ENCODE measurements around the gene SBDS. TPM values are rescaled to one million over a fixed set of nuclear protein-coding genes. Genes with fewer than 3 reads are reported as not detected.

The SBDS gene
- total RNA-seq, 1 donor from 2014 or later, result 104 TPM

DNA sequence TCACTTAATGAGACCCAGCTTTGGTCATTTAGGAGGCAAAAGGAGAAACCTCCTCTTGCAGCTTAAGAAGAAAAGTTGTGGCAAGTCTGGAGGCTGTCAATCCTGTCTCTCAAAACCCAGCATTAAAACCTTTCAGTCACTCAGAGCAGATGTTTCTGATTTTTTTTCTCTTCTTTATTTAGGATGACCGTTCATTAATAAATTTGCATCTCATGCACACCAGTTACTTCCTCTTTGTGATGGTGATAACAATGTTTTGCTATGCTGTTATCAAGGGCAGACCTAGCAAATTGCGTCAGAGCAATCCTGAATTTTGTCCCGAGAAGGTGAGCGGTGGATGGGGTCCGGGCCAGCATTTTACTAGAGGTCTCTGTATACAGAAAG lies 42.4 kb downstream of the SBDS start:
- TF ChIP-seq, protein P1, sequence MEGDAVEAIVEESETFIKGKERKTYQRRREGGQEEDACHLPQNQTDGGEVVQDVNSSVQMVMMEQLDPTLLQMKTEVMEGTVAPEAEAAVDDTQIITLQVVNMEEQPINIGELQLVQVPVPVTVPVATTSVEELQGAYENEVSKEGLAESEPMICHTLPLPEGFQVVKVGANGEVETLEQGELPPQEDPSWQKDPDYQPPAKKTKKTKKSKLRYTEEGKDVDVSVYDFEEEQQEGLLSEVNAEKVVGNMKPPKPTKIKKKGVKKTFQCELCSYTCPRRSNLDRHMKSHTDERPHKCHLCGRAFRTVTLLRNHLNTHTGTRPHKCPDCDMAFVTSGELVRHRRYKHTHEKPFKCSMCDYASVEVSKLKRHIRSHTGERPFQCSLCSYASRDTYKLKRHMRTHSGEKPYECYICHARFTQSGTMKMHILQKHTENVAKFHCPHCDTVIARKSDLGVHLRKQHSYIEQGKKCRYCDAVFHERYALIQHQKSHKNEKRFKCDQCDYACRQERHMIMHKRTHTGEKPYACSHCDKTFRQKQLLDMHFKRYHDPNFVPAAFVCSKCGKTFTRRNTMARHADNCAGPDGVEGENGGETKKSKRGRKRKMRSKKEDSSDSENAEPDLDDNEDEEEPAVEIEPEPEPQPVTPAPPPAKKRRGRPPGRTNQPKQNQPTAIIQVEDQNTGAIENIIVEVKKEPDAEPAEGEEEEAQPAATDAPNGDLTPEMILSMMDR (IDR thresholded peaks at IDR 0.05), result no peak
- Mint-ChIP-seq H3K4me3 (ENCODE audit: unreplicated experiment) (no peak overlapping the region), H3K27ac (ENCODE audit: unreplicated experiment) (no peak overlapping the region), H3K36me3 (ENCODE audit: unreplicated experiment) (peaks cover 53% of the 10 kb centered on the region), H3K4me1 (ENCODE audit: unreplicated experiment) (peaks cover 21% of the 10 kb centered on the region), H3K9me3 (ENCODE audit: unreplicated experiment) (no peaks in the 10 kb centered on the region), H3K27me3 (ENCODE audit: unreplicated experiment) (no peaks in the 10 kb centered on the region)
- DNase-seq (ENCODE audit: extremely low spot score, unreplicated experiment), result no peak

DNA sequence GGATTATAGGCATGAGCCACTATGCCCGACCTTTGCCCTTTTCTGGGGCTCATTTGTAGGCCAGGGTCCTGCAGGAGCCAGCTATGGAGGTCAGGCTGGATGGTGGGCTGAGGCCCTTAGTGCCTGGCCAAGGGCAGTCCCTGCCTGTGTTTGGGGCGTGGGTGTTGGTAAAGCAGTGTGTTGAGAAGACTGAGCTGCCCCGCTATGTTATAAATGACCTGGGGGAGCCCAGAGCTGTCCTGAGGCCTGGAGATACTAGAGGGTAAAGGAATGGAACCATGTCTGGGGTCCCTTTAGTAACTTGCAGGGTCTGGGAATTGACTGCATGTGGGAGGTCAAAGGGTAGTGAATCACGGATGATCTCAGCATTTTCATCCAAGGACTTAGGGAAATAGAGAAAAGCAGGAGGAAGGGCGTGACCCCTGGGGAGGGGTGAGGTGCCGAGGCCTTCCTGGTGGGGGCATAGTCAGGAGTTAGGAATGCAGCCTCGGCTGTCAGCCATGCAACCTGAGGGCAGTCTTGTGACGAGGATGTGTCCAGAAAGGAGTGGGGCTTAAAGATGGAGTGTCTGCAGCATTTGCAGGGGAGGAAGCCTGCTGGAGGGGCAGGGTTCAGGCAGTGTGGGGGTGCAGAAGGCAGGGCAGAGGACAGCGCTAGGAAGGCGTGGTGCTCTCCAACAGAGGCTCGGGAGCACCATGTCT lies 42.9 kb downstream of the SBDS start:
- TF ChIP-seq, protein P1 (IDR thresholded peaks at IDR 0.05), result no peak
- Mint-ChIP-seq H3K27ac (ENCODE audit: unreplicated experiment) (peak overlapping the region; percentile 65), H3K9me3 (ENCODE audit: unreplicated experiment) (no peaks in the 10 kb centered on the region), H3K4me3 (ENCODE audit: unreplicated experiment) (no peak overlapping the region), H3K27me3 (ENCODE audit: unreplicated experiment) (no peaks in the 10 kb centered on the region), H3K36me3 (ENCODE audit: unreplicated experiment) (peaks cover 54% of the 10 kb centered on the region), H3K4me1 (ENCODE audit: unreplicated experiment) (peaks cover 19% of the 10 kb centered on the region)
- DNase-seq (ENCODE audit: extremely low spot score, unreplicated experiment), result no peak

DNA sequence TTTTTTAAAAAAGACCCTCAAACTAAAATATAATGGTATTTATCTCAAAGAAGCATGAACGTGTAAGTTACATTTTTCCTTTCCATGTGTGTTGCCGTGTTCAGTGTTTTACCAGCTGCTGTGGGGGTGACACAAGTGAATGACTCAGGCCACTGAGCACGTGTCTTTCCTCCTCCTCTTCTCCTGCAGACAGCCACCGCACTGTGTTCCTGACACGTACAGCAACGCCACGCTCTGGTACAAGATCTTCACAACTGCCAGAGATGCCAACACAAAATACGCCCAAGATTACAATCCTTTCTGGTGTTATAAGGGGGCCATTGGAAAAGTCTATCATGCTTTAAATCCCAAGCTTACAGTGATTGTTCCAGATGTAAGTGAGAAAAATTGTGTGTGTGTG lies 44.6 kb downstream of the SBDS start:
- Mint-ChIP-seq H3K4me3 (ENCODE audit: unreplicated experiment) (no peak overlapping the region), H3K9me3 (ENCODE audit: unreplicated experiment) (no peaks in the 10 kb centered on the region), H3K27ac (ENCODE audit: unreplicated experiment) (no peak overlapping the region), H3K27me3 (ENCODE audit: unreplicated experiment) (no peaks in the 10 kb centered on the region), H3K4me1 (ENCODE audit: unreplicated experiment) (peaks cover 12% of the 10 kb centered on the region), H3K36me3 (ENCODE audit: unreplicated experiment) (peaks cover 41% of the 10 kb centered on the region)
- TF ChIP-seq, protein P1 (IDR thresholded peaks at IDR 0.05), result no peak
- DNase-seq (ENCODE audit: extremely low spot score, unreplicated experiment), result no peak

DNA sequence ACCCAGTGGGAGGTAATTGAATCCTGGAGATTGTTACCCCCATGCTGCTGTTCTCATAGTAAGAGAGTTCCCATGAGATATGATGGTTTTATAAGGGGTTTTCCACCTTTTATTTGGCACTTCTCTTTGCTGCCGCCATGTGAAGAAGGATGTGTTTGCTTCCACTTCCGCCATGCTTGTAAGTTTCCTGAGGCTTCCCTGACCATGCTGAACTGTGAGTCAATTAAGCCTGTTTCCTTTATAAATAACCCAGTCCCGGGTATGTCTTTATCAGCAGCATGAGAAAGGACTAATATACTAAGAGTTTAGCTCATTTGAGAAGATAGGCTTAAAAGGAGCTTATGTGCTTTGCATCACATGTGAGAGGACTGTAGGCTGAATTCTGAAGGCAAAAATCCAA lies 45.1 kb downstream of the SBDS start:
- DNase-seq (ENCODE audit: extremely low spot score, unreplicated experiment), result no peak
- TF ChIP-seq, protein P1 (IDR thresholded peaks at IDR 0.05), result no peak
- no peaks in the 10 kb centered on the region for H3K27me3 Mint-ChIP-seq (ENCODE audit: unreplicated experiment)
- peaks cover 12% of the 10 kb centered on the region for H3K4me1 Mint-ChIP-seq (ENCODE audit: unreplicated experiment)
- peaks cover 39% of the 10 kb centered on the region for H3K36me3 Mint-ChIP-seq (ENCODE audit: unreplicated experiment)
- H3K27ac Mint-ChIP-seq (ENCODE audit: unreplicated experiment), result no peak overlapping the region
- H3K9me3 Mint-ChIP-seq (ENCODE audit: unreplicated experiment), result no peaks in the 10 kb centered on the region
- H3K4me3 Mint-ChIP-seq (ENCODE audit: unreplicated experiment), result no peak overlapping the region

DNA sequence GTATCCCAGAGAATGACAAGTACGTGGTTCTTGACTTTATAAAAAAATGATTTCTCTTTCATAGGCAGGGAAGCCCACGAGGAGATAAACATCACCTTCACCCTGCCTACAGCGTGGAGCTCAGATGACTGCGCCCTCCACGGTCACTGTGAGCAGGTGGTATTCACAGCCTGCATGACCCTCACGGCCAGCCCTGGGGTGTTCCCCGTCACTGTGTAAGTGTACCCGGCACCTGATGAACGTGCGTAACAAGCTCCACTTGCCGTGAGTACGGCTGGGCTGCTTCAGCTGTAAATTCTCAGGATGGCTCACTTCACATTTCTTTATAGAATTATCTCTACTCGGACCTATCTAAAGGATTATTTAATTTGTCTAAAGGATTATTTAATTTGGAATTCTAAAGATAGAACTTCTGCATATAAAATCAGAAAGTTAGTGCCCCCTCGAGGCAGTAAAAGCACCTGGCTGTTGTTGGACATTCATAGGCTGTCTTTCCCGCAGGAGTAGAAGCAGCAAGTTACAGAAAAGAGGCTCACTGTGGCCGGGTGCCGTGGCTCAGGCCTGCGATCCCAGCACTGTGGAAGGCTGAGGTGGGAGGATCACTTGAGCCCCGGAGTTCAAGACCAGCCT lies 46.8 kb downstream of the SBDS start:
- TF ChIP-seq, protein P1 (IDR thresholded peaks at IDR 0.05), result no peak

More for the DNA sequence above, 46.8 kb downstream of the SBDS start:
- H3K4me3 Mint-ChIP-seq (ENCODE audit: unreplicated experiment), result no peak overlapping the region
- no peaks in the 10 kb centered on the region for H3K27me3 Mint-ChIP-seq (ENCODE audit: unreplicated experiment)
- no peak overlapping the region for H3K27ac Mint-ChIP-seq (ENCODE audit: unreplicated experiment)
- H3K36me3 Mint-ChIP-seq (ENCODE audit: unreplicated experiment), result peaks cover 44% of the 10 kb centered on the region
- no peaks in the 10 kb centered on the region for H3K9me3 Mint-ChIP-seq (ENCODE audit: unreplicated experiment)
- peaks cover 12% of the 10 kb centered on the region for H3K4me1 Mint-ChIP-seq (ENCODE audit: unreplicated experiment)
- DNase-seq (ENCODE audit: extremely low spot score, unreplicated experiment), result no peak
